GM18907 (cell line): Measurements from ENCODE around the gene MCTP1.

Experiments
- ATAC-seq: cut with Tn5 transposase; IDR thresholded peaks from one replicate; pipeline ENCODE4 v1.9.1; 2021; ENCODE audit warnings: mild to moderate bottlenecking, moderate library complexity; ENCODE audit not compliant: unreplicated experiment

Gene MCTP1

GRCh38 chr5:94674490-94675382, 610.2 kb downstream of the MCTP1 start:
- ATAC-seq = no peak

GRCh38 chr5:94672746-94673145, 612.1 kb downstream of the MCTP1 start:
- ATAC-seq = no peak

GRCh38 chr5:94670726-94671125, 614.2 kb downstream of the MCTP1 start:
- no peak for ATAC-seq

DNA sequence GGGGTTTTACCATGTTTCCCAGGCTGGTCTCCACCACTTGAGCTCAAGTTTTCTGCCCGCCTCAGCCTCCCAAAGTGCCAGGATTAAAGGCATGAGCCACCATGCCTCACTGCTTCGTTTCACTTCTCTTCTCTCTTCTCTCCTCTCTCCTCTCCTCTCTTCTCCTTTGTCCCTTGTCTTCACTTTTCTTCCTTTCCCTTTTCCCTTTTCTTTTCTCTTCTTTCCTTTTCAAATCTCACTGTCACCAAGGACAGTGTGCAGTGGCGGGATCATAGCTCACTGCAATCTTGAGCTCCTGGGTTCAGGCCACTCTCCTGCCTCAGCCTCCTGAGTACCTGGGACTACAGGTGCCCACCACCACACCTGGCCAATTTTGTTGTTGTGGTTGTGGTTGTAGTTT, 617.0 kb downstream of the MCTP1 start:
- ATAC-seq = no peak

DNA sequence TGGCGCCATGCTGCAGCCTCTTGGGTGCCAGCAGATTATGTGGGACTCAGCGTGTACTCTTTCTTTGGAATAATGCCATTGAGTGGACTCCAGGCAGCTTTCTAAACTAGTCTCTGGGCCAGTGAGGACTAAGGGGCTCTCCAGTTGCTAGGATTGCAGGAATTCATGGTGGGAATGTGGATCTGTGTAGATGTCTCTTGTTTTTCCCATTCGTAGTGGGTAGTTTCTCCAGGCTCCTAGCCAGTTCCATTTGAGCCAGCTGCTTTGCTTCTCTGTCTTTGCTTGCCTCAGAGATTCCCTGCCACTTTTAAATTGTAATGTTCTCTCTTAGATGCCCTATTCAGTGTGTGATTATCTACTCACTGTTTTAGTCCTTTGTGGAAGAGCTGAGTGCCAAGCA, 623.8 kb downstream of the MCTP1 start:
- ATAC-seq = no peak

DNA sequence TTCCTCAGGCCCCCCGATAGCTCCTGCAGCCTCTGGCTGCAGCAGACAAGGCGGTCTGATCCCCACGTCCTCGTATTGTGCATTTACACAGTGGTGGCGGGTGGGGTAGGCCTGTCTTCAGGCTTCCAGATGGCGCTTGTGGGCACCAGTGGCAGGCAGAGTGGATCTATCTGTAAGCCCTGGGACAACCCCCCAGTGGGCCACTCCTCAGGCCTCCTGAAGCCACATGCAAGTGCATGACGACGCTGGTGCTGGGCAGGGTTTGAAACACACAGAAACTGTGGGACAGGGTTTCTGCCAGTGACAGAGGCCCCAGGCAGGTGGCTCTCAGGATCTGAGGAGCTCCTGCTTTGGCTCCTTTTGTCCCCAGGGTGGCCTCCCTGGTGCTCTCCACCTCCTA, 624.4 kb downstream of the MCTP1 start:
- no peak for ATAC-seq

DNA sequence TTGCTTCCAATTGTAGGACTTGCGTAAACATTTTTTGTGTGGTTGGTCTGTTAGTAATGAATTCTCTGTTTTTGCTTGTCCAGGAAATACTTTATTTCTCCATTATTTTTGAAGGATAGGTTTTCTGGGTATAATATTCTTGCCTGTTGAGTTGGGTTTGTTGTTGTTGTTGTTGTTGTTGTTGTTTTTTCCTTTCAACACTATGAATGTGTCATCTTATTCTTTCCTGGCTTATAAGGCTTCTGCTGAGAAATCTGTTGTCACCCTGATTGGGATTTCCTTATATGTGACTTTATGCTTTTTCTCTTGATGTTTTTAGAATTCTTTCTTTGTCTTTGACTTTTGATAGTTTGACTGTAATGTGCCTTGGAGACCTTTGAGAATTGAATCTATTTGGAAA, 626.6 kb downstream of the MCTP1 start:
- ATAC-seq = no peak
